GM18502 (cell line): Measurements from ENCODE around the gene FKBP8.
"Not testable (repeated sequence)": the region's sequence is repeated elsewhere in the genome, so short reads cannot be mapped to it uniquely, and the experiment has no call there.

ENCODE experiments used
- ATAC-seq: cut with Tn5 transposase; IDR thresholded peaks from one replicate; pipeline ENCODE4 v1.9.1; 2021; ENCODE audit warnings: mild to moderate bottlenecking; ENCODE audit not compliant: unreplicated experiment, poor library complexity

The FKBP8 gene

GRCh38 chr19:18522862-18523440 lies 20.4 kb downstream of the FKBP8 start:
- not testable (repeated sequence) for ATAC-seq

DNA sequence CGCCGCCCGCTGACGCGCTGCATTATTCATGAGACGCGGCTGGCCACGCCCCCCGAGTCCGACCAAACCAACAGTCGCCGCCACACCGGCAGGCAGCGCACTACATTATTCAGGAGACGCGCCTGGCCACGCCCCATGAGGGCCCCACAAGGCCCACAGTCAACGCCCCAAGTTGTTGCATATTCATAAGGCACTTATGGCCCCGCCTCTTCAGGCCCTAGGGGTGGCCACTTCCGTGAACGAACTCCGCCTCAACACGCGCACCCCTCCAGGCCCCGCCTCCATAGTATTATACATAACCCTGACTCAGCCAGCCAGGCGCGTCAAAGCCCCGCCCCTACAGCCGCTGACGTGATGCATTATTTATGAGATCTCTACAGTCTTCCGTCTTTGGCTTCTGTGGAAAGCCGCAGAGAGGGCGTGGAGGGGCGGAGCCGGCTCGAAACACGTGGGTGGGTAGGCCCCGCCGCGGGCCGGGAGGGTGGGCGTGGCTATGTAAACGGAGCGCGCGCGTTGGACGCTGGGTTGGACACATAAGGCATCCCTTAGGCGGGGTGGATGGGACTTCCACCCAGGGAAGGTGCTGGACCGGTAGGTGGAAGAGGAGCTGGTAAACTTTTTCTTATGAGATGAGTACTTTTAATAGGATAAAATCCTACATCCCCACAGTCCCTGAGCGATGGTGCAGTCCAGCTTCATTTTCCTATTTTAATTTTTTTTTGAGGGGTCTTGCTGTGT lies 21.1 kb downstream of the FKBP8 start:
- peak; percentile 87 for ATAC-seq

DNA sequence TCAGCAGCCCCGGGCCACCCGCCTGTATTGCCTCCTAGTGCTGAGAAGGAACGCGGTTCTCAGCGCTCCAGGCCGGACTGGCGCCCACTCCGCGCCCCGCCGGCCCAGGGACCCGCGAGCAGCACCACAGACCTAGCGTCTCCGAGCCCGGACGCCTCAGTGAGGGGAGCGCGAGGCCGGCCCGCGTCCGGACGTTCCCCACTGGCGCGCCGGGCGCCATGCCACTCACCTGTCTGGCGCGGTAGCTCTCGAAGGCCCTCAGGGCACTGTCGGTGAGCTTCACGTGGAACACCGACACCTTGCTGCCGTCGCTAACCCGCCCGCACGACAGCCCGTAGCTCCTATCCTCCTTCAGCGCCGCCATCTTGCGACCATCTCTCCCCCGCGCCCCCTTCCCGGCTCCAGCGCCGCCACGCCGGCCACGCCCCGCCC lies 21.7 kb downstream of the FKBP8 start, which contains the start of gene ELL:
Gene ELL (minus strand): TSS at position 379 of the 432 bp plus-strand sequence. CDS start 15 bp downstream, at position 364.
- peak; percentile 13 for ATAC-seq

DNA sequence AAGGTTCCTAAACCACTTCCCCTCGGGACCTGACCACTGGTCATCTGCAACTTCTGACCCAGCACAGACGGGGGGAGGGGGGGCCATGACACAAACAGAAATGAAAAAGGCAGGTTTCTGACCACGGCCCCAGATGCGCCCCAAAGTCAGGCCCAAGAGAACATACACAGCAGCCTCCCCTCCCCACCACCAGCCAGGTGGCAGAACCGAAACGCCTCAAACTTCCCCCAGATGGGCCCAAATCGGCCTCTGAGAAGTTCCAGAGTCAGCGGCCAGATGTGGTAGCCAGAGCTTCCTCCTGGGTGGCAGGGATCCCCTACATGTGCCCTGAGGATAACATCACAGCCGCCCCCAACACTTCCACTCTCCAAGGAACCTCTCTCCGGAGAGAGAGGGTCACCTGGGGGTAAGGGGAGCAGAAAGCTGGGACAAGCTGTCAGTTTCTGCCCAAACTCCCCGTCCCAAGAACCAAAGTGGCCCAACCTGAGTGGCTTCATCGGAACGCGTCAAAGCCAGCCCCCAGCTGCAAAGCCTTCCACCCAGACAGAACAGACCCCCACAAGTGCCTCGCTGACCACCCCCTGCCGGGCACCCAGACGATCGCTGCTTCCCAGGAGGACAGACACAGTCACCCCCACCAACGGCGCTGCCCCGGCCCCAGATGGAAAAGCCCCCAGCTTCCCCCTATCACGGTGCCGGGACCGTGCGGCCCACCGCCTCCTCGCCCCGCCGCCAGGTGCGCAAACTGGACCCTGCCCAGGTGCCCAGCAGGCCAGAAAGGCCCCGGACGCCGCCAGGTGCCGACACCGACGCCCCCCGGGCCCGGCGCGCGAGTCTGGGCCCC lies 22.3 kb downstream of the FKBP8 start:
- no peak for ATAC-seq

DNA sequence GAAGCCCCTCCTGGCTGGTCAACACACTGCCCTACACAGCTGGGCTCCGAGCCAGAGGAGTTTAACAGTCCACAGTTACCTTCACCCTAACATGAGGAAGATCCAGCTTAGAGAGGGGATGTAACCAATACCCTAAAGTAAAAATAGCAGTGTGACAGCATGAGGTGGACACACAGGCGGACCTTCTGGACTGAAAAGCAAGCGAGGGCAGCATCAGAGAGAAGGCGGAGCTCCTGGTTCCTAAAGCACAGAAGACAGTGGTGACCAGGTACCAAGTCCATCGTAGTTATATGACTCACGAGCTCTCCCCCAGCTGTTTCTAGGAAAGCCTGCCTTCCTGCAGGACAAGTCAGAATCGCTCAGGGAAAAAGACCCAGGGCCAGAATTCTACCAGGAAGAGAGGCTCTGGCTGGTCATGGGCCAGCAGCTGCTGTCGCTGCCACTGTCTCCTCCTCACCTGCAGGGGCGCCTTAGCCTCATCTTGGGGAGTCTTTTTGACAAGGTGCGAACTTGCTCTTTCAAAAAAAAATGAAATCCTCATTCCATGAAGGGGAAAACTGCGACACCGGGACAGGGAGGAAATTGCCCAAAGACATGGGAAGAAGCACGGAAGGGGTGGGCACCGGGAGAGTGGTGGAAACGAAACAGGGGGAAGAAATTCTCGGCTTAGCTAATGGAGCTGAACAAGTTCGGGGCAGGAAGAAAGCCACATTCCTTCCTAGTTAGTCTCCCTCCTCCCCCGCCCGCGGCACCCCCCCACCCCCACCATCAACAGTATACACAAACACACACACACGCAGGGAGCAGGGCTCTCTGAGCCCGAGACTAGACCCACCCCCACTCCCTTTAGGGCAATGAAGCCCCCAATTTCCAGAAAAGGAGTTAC lies 23.2 kb downstream of the FKBP8 start:
- no peak for ATAC-seq

- no peak for ATAC-seq
Measured at GRCh38 chr19:18518639-18519038, 24.7 kb downstream of the FKBP8 start.

GRCh38 chr19:18517606-18518005 lies 25.8 kb downstream of the FKBP8 start:
- no peak for ATAC-seq

- no peak for ATAC-seq
Measured at GRCh38 chr19:18515959-18516358, 27.4 kb downstream of the FKBP8 start.

- ATAC-seq, result no peak
Measured at GRCh38 chr19:18514800-18515682, 28.3 kb downstream of the FKBP8 start.

DNA sequence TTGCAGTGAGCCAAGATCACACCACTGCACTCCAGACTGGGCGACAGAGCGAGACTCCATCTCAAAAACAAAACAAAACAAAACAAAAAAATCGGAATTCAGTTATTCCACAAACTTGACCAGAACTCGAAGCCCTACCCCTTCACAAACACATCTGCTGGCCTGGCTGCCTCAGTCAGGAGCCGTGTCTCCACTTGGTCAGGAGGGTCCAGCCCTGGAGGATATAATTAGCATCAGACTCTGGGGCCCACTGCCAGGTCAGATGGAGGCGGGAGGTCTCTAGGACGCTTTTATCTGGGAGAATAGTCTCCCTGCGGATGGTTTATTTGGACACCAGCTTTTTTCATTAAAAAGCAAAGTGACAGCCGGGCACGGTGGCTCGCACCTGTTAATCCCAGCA lies 29.5 kb downstream of the FKBP8 start:
- ATAC-seq, result no peak

- ATAC-seq, result no peak
Measured at GRCh38 chr19:18510216-18510615, 33.2 kb downstream of the FKBP8 start.

GRCh38 chr19:18508585-18508984 lies 34.8 kb downstream of the FKBP8 start:
- no peak for ATAC-seq

DNA sequence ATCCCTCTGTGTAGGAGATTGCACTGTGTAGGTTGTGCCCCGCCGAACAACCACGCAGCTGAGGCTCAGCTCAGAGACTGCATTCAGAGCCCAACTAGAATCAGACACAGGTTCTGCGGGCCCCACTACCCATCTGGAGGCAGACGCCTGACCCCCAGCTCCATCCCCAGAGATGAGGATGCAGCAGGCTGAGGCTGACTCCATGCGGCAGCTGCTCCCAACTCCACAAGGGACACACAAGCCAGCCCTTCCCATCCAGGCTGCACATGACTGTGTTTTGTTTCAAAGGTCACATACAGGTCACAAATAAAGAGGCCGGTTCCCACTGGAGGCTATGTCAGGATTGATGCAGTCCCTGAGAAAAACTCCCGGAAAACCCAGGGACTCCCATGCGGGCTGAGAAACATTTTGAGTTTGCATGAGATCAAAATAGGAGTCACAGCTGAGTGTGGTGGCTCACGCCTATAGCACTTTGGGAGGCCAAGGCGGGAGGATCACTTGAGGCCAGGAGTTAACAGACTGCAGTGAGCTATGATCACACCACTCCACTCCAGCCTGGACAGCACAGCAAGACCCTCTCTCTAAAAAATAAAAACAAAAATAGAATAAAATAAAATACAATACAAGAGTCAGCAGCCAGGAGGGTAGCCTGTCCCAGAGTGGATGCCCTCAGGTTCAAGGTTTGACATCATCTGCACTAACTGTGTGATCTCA lies 35.5 kb downstream of the FKBP8 start:
- ATAC-seq, result no peak

- no peak for ATAC-seq
Measured at GRCh38 chr19:18507021-18507726, 36.2 kb downstream of the FKBP8 start.

GRCh38 chr19:18506101-18506930 lies 37.1 kb downstream of the FKBP8 start:
- no peak for ATAC-seq

GRCh38 chr19:18504886-18505610 lies 38.3 kb downstream of the FKBP8 start:
- no peak for ATAC-seq
